PC-9 (cell line): ENCODE results near the gene SPRED1. TPM values are rescaled to one million over a fixed set of nuclear protein-coding genes. Genes with fewer than 3 reads are reported as not detected.

Experiments
- BruUV-seq: library from RNA; stranded (reverse); fragments of 400-500 nt; replicated peaks from 2 replicates; lab custom pipeline; 2021; lab: Mats Ljungman, UMichigan
- CTCF ChIA-PET: fragments of 300-600 bp; sonication (Branson Sonifier 250); formaldehyde crosslinking; loops from one replicate; lab custom pipeline; 2022; ENCODE audit warnings: antibody characterized with exemption; lab: Charles Lee
- POLR2A ChIA-PET: fragments of 300-600 bp; sonication (Branson Sonifier 250); formaldehyde crosslinking; loops from one replicate; lab custom pipeline; 2022; ENCODE audit warnings: antibody characterized with exemption; ENCODE audit not compliant: unreplicated experiment; lab: Charles Lee
- DNase-seq, 2 experiments: peaks; one replicate each; pipeline versions ENCODE4 v3.0.0 to v3.0.0-alpha.2; 2015 to 2022; ENCODE audit warnings: mixed read lengths in 1 of 2
- H2AFZ ChIP-seq: fragments of 200-600 bp; sonication (generic); 2 replicates; pipeline ENCODE4 v1.8.1; 2017; ENCODE audit warnings: antibody characterized with exemption
- H3F3A ChIP-seq: fragments of 200-600 bp; sonication (generic); 2 replicates; pipeline ENCODE4 v1.8.1; 2017; ENCODE audit warnings: antibody characterized with exemption, mild to moderate bottlenecking, low read depth; ENCODE audit not compliant: insufficient read depth
- H3K27ac ChIP-seq: fragments of 200-600 bp; sonication (generic); 2 replicates; pipeline ENCODE4 v1.6.1; 2016; ENCODE audit warnings: mixed run types
- H3K27me3 ChIP-seq: fragments of 200-600 bp; sonication (generic); 2 replicates; pipeline ENCODE4 v1.6.1; 2016; ENCODE audit warnings: low read depth, mixed run types; ENCODE audit not compliant: insufficient read depth
- H3K36me3 ChIP-seq: fragments of 200-600 bp; sonication (generic); 2 replicates; pipeline ENCODE4 v1.6.1; 2016; ENCODE audit warnings: low read depth, mixed run types
- H3K4me1 ChIP-seq: fragments of 200-600 bp; sonication (generic); replicated peaks from 2 replicates; pipeline ENCODE4 v1.6.1; 2016; ENCODE audit warnings: mixed run types; ENCODE audit not compliant: insufficient read depth
- H3K4me2 ChIP-seq: fragments of 200-600 bp; sonication (generic); 2 replicates; pipeline ENCODE4 v1.6.1; 2017; ENCODE audit warnings: mixed run types
- H3K4me3 ChIP-seq: fragments of 200-600 bp; sonication (generic); 2 replicates; pipeline ENCODE4 v1.6.1; 2016; ENCODE audit warnings: mixed run types
- H3K79me2 ChIP-seq: fragments of 200-600 bp; sonication (generic); 2 replicates; pipeline ENCODE4 v1.6.1; 2017; ENCODE audit warnings: low read depth, mixed run types
- H3K9me2 ChIP-seq: fragments of 200-600 bp; sonication (generic); 2 replicates; pipeline ENCODE4 v1.8.1; 2017; ENCODE audit warnings: mild to moderate bottlenecking; ENCODE audit not compliant: insufficient read depth
- H3K9me3 ChIP-seq: fragments of 200-600 bp; sonication (generic); 2 replicates; pipeline ENCODE4 v1.8.1; 2016; ENCODE audit warnings: low read depth; ENCODE audit not compliant: insufficient read depth
- H4K20me1 ChIP-seq: fragments of 200-600 bp; sonication (generic); 2 replicates; pipeline ENCODE4 v1.8.1; 2017; ENCODE audit not compliant: insufficient read depth
- EZH2 ChIP-seq: fragments of 200-600 bp; sonication (generic); IDR thresholded peaks from 2 replicates; pipeline ENCODE4 v1.8.0; 2017; ENCODE audit warnings: antibody characterized with exemption, low read depth
- intact Hi-C: fragments of 100-400 bp; cut with micrococcal nuclease; formaldehyde crosslinking; loops from one replicate; pipeline ENCODE4 v1.10.0; 2022; ENCODE audit not compliant: unreplicated experiment
- total RNA-seq: library from RNA; stranded (reverse); gene quantifications from 2 replicates; pipeline ENCODE4 v1.2.3, GENCODE V29; 2021
- TF ChIP-seq, protein P1 (sequence below): fragments of 200-600 bp; sonication (generic); conservative IDR thresholded peaks from 2 replicates; pipeline ENCODE4 v1.6.1; 2017; ENCODE audit warnings: mixed run types, antibody characterized with exemption, mild to moderate bottlenecking, moderate library complexity

Gene SPRED1
- total RNA-seq, 1 experiment from 2014 or later: 16.5 TPM

DNA sequence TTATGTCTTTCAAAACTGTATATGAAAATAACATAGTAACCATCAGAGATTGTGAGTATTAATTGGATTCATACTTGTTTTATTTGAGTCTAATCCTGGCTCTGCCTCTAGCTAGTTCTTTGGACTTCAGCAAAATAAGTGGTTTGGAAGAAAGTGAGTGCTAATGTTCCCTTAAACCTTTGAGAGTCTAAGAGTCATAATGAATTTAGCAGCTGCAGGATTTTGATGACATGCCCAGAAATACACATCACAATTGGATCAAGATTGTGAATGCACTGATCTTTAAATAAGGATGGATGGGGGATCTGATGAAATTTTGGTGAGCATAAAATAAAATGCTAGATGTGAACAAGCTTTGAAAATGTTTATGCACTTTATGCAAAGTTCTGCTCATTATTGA lies 121.4 kb downstream of the SPRED1 start:
- H3K9me3 ChIP-seq: no peaks in the 10 kb centered on the region
- no peaks in the 10 kb centered on the region for H3K27me3 ChIP-seq
- H3K36me3 ChIP-seq: no peaks in the 10 kb centered on the region
- no peak overlapping the region for H3K4me3 ChIP-seq
- no peaks in the 10 kb centered on the region for H3K4me1 ChIP-seq
- POLR2A ChIA-PET: no interaction called here
- no peak overlapping the region for H3K27ac ChIP-seq
- no peak for DNase-seq
- no peak overlapping the region for H3K4me2 ChIP-seq
- no peaks in the 10 kb centered on the region for H3K79me2 ChIP-seq
- no peak for TF ChIP-seq EZH2
- TF ChIP-seq, protein P1, sequence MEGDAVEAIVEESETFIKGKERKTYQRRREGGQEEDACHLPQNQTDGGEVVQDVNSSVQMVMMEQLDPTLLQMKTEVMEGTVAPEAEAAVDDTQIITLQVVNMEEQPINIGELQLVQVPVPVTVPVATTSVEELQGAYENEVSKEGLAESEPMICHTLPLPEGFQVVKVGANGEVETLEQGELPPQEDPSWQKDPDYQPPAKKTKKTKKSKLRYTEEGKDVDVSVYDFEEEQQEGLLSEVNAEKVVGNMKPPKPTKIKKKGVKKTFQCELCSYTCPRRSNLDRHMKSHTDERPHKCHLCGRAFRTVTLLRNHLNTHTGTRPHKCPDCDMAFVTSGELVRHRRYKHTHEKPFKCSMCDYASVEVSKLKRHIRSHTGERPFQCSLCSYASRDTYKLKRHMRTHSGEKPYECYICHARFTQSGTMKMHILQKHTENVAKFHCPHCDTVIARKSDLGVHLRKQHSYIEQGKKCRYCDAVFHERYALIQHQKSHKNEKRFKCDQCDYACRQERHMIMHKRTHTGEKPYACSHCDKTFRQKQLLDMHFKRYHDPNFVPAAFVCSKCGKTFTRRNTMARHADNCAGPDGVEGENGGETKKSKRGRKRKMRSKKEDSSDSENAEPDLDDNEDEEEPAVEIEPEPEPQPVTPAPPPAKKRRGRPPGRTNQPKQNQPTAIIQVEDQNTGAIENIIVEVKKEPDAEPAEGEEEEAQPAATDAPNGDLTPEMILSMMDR: no peak
- H3K9me2 ChIP-seq: no peaks in the 10 kb centered on the region
- intact Hi-C loops: no loop called here
- H3F3A ChIP-seq: no peaks in the 10 kb centered on the region
- H4K20me1 ChIP-seq: no peaks in the 10 kb centered on the region
- CTCF ChIA-PET: no interaction called here
- no peak overlapping the region for H2AFZ ChIP-seq
- no TSS peak for BruUV-seq

DNA sequence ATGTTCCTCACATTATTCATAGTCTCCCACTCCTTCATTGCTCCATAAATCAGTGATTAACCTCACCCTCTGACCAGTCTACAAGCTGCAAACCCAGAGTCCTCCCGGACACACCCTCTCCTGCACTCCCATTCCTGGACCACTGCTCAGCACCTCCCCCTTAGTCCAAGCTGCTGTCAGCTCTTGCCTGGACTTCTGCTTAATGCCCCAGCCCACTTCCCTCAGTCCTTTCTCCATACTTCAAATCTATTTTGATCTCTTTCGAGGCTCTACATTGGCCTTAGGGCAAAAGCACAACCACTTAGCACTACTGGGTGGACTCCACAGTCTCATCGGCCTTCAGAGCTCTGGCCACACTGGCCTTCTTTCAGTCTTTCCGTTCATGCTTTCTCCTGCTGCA lies 121.9 kb downstream of the SPRED1 start:
- TF ChIP-seq, protein P1: no peak
- no peak for TF ChIP-seq EZH2
- CTCF ChIA-PET: no interaction called here
- Histone ChIP-seq H4K20me1 (no peaks in the 10 kb centered on the region), H3K4me1 (no peaks in the 10 kb centered on the region), H2AFZ (no peak overlapping the region), H3K9me3 (no peaks in the 10 kb centered on the region), H3K9me2 (no peaks in the 10 kb centered on the region), H3F3A (no peaks in the 10 kb centered on the region), H3K27ac (no peak overlapping the region), H3K4me2 (no peak overlapping the region), H3K79me2 (no peaks in the 10 kb centered on the region), H3K36me3 (no peaks in the 10 kb centered on the region), H3K4me3 (no peak overlapping the region), H3K27me3 (no peaks in the 10 kb centered on the region)
- intact Hi-C loops: no loop called here
- POLR2A ChIA-PET: interaction anchor here (0.7 kb wide), 1 partner anchor 372 kb away, joined by 4 read pairs; no protein-coding TSS in a partner anchor
- no TSS peak for BruUV-seq
- no peak for DNase-seq

DNA sequence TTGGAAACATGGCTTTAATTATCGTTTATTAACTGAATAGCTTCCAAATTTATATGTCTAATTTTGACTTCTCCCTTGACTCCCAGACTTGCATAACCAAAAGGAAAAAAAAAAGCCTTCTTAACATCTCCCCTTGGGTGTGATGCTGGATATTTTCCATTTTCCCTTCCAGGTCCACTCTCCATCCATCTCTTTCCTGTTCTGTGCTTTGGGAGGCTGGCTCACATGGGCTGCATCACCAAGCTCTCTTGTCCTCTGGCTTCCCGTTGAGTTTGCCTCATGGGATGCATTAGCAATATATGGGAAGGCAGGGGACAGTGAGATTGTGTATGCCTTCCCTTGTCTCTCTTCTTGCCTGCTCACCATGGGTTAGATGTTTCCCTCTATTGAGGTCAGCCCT lies 123.4 kb downstream of the SPRED1 start:
- CTCF ChIA-PET: no interaction called here
- POLR2A ChIA-PET: interaction anchor here (0.7 kb wide), 1 partner anchor 736 kb away, joined by 5 read pairs; no protein-coding TSS in a partner anchor
- DNase-seq: no peak

More for the DNA sequence above, 123.4 kb downstream of the SPRED1 start:
- Histone ChIP-seq H3K27ac (no peak overlapping the region), H3K4me3 (no peak overlapping the region), H3F3A (no peaks in the 10 kb centered on the region), H2AFZ (no peak overlapping the region), H3K4me2 (no peak overlapping the region), H3K4me1 (no peaks in the 10 kb centered on the region), H3K27me3 (no peaks in the 10 kb centered on the region), H3K9me3 (no peaks in the 10 kb centered on the region), H3K36me3 (no peaks in the 10 kb centered on the region), H3K79me2 (no peaks in the 10 kb centered on the region), H4K20me1 (no peaks in the 10 kb centered on the region), H3K9me2 (no peaks in the 10 kb centered on the region)
- intact Hi-C loops: no loop called here
- no TSS peak for BruUV-seq
- TF ChIP-seq, protein P1: no peak
- TF ChIP-seq EZH2: no peak
